Measurements from ENCODE around the gene RBM20. TPM values are rescaled to one million over a fixed set of nuclear protein-coding genes. Genes with fewer than 3 reads are reported as not detected.

The RBM20 gene
- total RNA-seq, 1 experiment from 2014 or later = 0.24 TPM

GRCh38 chr10:110737886-110738634, 93.9 kb downstream of the RBM20 start:
- no peak for DNase-seq (ENCODE audit: low spot score)

DNA sequence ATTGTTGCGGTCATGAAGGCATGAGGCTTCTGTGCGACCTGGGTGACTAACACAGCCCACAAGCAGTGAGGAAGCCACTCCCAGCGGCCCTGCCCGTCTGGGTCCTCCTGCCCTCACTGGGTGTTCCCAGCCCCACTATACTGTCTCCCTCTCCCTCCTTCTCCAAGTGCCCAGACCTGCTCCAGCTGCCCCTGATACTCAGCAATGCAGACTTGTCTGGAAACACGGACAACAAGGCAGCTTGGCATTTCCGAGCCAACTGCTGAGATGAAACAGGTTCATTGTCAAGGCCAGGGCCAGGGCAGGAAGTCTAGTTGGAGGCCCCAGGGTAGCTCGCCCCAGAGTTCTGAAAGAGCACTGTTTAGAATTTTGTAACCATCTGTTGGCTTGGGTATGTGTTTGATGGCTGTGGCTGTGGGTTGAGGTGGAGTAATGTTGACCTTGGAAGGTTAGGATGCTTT, 95.7 kb downstream of the RBM20 start:
- no peak for DNase-seq (ENCODE audit: low spot score)

DNA sequence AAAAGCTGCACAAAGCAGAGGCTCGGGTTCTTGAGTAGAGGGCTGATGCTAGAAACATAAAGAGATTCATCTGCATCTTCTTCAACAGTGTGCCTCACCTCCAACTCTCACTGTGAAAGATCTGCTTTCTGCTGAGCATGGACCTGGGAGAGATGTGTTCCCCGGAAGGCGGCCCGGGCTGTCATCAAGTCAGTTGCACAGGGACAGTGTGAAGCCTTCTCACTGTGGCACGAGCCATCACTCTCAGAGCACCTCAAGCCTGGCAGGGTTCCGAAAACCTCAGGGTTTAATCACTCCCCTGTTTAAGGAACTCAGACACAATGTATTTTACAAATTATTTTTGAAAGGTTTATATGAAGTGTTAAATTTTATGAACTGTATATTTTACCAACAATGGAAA, 98.7 kb downstream of the RBM20 start:
- no peak for DNase-seq (ENCODE audit: low spot score)

- no peak for DNase-seq (ENCODE audit: low spot score)
Observed at GRCh38 chr10:110744782-110745181, 100.6 kb downstream of the RBM20 start.

DNA sequence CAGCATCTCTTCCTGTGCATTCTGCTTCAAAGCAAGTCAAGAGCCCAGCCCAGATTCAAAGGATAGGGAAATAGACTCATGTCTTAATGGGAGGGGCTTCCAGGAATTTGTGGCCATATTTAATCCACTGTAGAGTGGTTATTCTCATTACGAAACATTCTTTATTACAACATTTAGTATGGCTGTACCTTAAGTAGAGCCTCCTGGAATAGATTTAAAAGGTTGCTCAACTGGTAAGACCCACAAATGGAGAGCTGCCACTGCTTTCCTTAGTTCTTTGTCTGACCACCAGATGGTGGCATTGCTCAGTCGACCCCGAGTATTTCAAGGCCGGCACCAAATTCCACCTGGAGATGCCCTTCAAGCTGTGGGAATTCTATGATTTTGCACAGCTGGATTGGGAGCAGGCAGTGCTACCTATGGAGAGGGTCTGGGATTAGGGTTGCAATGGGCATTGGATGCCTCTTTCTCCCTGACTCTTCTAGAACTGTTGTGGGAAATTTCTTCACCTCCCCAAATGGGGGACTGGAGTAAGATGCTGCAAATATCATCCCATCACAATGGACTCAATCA, 102.2 kb downstream of the RBM20 start:
- peak; percentile 73 for DNase-seq (ENCODE audit: low spot score)

DNA sequence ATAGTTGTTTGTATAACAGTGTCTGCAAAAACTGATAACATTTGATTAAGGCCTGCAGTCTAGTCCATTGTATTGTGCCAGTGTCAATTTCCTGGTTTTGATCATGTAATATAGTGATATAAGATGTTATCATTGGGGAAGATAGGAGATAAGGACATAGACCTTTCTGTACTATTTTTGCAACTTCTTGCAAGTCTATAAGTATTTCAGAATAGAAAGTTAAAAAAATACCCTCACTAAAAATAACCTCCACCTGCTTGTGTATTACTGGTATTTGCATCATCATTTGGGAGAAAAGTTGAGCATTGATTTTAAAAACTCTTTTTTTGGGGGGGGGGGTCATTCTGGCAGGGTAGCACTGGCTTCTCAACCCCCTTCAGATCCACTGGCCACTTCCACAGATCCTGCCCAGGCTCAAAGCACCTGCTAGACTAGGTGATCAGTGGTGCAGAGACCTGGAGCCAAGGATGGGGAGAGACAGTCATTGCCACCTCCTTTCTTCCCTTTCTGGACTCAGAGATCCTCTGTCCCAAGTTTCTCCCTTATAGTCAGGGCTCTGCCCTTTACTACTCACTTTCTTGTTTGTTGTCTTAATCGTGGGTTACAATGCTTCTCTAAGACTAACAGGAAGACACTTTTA, 103.0 kb downstream of the RBM20 start:
- DNase-seq (ENCODE audit: low spot score) = no peak

DNA sequence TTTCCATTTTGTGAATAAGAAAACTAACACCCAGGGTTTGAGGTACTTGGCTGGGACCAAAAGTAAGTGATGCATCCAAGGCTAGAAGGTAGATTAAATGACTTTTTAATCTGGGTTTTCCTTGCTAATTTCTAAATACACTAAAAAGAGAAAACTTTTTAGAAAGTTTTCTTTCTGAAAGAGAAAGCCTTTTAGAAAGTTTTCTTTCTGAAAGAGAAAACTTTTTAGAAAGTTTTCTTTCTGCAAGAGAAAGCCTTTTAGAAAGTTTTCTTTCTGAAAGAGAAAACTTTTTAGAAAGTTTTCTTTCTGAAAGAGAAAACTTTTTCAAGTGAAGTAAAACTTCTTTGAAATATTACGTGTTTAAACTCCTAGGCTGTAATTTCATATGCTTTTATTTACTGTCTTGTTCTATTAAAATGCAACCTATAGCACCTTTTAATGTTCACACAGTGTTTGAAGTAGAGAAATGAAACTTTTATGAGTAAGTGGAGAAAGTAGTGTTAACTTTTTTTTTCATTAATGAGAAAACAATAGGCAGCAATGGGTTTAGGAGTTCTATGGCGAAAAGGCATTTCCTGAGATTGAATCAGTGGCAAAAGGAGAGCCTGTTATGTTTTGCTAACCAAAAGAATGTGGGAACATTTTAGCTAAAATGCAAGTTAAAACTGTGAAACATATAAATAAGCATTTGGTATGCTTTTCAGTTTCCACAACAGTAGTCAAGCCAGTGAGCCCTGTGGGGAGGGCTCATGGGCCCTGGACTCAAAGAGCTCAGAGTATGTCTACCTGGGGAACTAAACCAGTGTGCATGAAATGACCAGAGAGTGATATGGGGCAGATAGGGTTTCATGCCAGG, 103.7 kb downstream of the RBM20 start:
- no peak for DNase-seq (ENCODE audit: low spot score)

DNA sequence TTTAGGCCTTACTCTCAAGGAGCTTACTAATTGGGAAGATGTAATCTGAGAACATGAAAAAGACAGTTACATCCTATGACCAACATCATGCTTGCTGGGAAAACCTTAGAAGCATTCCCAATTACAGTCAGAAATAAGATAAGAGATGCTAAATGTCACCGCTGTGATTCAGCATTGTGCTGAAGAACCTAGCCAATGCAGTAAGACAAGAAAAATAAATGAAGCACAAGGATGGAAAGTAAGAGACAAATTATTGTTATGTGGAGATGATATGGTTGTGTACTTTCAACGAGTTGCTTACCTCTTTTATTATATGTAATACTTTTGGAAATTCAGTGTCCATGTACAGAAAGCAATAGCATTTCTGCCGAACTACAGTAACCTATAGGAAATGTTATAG, 104.8 kb downstream of the RBM20 start:
- DNase-seq (ENCODE audit: low spot score) = no peak

DNA sequence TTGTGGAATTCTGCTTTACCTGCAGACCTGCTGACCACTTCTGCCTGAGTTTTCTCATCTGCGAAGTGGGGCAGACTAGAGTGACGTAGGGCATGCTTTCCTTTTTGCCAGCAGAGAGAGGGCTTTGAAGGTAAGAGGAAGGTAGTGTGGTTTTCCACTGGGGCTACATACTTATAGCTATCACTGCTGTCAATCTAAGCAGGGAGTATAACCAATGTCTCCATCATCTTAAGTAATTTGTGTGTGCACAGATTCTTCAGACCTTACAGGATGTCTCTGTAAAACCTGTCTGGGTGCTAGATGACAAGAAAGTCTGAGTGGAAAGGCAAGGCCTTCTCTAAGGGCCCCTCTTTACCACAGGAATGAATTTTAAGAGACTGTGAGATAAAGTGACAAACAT, 106.8 kb downstream of the RBM20 start:
- no peak for DNase-seq (ENCODE audit: low spot score)

GRCh38 chr10:110751850-110752249, 107.7 kb downstream of the RBM20 start:
- no peak for DNase-seq (ENCODE audit: low spot score)

GRCh38 chr10:110753462-110753861, 109.3 kb downstream of the RBM20 start:
- DNase-seq (ENCODE audit: low spot score) = no peak

DNA sequence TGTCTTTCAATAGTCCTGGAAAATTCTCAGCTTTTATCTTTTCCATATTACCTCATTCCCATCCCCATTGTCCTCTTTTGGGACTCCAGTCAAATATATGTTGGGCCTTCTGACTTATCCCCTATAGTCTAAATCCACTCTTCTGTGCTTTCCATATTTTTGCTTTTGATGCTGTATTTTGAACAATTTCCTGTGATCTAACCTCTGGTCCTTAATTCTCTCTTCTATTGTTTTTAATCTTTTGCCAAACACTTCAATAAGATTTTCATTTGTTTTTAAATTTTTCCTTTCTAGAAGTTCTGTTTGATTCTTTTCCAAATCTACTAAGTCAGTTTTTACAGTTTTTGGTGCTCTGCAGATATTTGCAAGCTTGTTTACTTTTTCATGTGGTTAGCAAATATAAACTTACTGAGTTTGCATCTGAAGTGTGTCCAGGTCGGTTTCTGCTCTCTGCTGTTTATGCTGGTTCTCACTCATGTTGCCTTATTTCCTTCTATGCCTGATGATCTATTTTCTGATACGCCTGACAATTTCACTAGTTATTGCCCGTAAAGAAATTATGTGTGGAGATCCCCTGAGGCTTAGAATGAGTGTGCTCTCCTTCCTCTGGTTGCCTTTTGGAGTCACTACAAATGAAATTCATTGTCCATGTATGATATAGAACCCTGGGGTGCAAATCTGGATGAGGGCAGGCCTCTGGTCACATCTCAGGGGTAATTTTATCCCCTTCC, 110.4 kb downstream of the RBM20 start:
- DNase-seq (ENCODE audit: low spot score) = no peak

DNA sequence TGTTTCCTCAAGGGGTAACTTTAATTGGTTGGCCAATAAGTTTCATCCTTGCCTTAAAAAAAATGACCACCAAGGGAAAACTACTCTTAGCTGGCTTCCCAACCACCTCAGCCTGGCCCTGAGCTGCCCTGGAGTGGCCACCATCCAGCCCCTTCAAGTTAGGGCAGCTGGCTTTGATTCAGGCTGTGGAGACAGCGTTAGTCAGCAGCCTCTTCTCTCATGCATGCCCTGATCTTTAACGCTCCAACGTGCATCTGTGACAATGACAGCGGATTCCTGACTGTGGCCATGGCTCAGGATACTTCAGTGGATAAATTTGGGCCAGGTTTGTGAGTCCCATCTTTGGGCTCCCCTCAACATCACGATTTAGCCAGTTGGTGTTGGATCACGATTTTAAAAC, 111.6 kb downstream of the RBM20 start:
- no peak for DNase-seq (ENCODE audit: low spot score)

GRCh38 chr10:110756876-110757275, 112.7 kb downstream of the RBM20 start:
- DNase-seq (ENCODE audit: low spot score) = no peak

DNA sequence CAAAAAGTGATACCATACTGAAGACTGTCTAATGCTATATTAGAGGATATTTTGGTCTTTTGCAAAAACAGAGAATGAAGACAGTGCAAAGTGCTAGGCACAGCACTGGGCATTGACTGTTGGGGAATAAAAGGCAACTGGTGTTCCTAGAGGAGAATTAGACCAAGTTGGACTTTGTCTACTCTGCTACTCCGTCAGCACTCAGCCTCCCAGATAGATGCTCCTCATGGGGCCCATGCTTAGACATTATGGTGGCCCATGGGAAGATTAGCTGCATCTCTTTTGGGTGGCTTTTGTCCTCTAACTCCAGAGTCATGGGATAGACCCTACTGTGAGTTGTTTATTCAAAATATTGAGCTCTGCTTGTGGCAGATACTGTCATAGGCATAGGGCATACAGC, 113.5 kb downstream of the RBM20 start:
- no peak for DNase-seq (ENCODE audit: low spot score)

GRCh38 chr10:110758128-110758765, 114.1 kb downstream of the RBM20 start:
- DNase-seq (ENCODE audit: low spot score) = no peak

- peak; percentile 86 for DNase-seq (ENCODE audit: low spot score)
Observed at GRCh38 chr10:110758898-110759297, 114.8 kb downstream of the RBM20 start.

GRCh38 chr10:110759523-110759922, 115.4 kb downstream of the RBM20 start:
- no peak for DNase-seq (ENCODE audit: low spot score)

DNA sequence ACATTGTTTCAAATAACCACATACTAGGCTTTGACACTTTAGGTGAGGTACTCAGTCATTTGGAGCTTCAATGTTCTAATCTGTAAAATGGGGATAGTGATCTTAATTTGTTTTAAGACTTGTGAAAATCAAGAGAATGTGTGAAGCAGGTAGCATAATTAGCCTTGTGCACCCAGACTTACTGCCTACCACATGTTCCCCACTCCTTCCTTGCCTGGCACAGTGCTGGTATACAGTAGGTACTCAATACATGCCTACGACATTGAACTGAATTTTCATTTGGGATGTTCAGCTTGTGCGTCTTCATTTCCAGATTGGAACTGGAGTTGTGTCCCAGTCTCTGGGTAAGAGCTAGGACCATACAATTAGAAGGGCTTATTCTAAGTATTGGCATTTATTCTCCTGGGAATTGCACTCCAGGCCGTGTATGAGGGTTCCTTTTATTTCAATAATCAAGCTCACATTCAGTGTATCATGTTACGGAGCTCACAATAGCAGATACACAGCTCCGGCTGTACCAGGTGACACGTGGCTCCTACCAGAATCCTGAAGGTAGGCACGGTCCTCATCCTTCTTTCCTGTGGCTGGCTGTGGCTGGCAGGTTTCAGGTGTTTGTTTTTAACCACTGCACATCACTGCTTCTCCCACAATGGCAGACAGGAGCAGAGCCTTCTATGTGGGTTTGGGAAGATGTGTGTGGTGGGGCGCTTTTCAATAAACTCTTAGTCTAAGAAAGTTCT, 118.1 kb downstream of the RBM20 start:
- DNase-seq (ENCODE audit: low spot score) = no peak

DNA sequence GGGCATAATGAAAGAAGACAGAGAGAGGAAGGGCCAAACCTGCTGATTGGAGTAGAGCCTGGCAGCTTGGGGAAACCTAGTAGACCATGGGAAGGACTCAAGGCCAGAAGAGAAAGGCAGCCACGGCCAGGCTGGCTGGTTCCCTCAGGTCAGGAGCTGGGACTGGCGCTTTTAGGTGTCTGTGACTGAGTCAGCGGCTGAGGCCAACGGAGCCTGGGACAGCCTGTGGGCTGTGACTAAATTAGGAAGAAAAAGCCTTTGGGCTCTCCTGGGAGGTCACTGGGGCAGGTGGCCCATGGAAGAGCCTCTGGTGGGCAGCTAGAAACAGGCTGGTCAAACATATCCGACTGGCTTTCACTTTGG, 118.7 kb downstream of the RBM20 start:
- no peak for DNase-seq (ENCODE audit: low spot score)

Data from A172 (cell line).